ENCODE results near the gene RNU1-4. TPM values are rescaled to one million over a fixed set of nuclear protein-coding genes. Genes with fewer than 3 reads are reported as not detected.
A peak's percentile ranks its signal among the peaks of the same experiment; 100 is the strongest.
"Not testable (repeated sequence)": the region's sequence is repeated elsewhere in the genome, so short reads cannot be mapped to it uniquely, and the experiment has no call there.

The RNU1-4 gene
- total RNA-seq, 3 donors from 2014 or later (not counting 1 experiment from before 2014, with no cell fraction given), result 2,937 to 3,261 (median 3,038) TPM

GRCh38 chr1:16721871-16722641, 18.3 kb upstream of the RNU1-4 start:
- Mint-ChIP-seq H3K27me3 (ENCODE audit: low read depth in 2 of 2) (peaks cover 9% of the 10 kb centered on the region in 2 donors), H3K36me3 (no peaks in the 10 kb centered on the region)
- 77% methylated on average over 10 of the region's 11 CpGs for WGBS (ENCODE audit: insufficient coverage)

GRCh38 chr1:16724718-16725438, 15.4 kb upstream of the RNU1-4 start:
- TF ChIP-seq, protein P1, sequence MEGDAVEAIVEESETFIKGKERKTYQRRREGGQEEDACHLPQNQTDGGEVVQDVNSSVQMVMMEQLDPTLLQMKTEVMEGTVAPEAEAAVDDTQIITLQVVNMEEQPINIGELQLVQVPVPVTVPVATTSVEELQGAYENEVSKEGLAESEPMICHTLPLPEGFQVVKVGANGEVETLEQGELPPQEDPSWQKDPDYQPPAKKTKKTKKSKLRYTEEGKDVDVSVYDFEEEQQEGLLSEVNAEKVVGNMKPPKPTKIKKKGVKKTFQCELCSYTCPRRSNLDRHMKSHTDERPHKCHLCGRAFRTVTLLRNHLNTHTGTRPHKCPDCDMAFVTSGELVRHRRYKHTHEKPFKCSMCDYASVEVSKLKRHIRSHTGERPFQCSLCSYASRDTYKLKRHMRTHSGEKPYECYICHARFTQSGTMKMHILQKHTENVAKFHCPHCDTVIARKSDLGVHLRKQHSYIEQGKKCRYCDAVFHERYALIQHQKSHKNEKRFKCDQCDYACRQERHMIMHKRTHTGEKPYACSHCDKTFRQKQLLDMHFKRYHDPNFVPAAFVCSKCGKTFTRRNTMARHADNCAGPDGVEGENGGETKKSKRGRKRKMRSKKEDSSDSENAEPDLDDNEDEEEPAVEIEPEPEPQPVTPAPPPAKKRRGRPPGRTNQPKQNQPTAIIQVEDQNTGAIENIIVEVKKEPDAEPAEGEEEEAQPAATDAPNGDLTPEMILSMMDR (IDR thresholded peaks at IDR 0.05), result no peak
- intact Hi-C loops (cut with micrococcal nuclease), result no loop called here
- Histone ChIP-seq H3K4me3 (ENCODE audit: low read length) (no peak overlapping the region), H3K27ac (ENCODE audit: low read length) (no peak overlapping the region), H3K27me3 (ENCODE audit: control insufficient read depth, insufficient read depth, low read length) (peaks cover 20% of the 10 kb centered on the region), H3K36me3 (ENCODE audit: control insufficient read depth, insufficient read depth, low read length) (no peaks in the 10 kb centered on the region), H3K9me3 (ENCODE audit: control insufficient read depth, insufficient read depth, low read length) (no peaks in the 10 kb centered on the region), H3K4me1 (ENCODE audit: control insufficient read depth, insufficient read depth, low read length) (peaks cover 13% of the 10 kb centered on the region)
- no peaks in the 10 kb centered on the region for H3K36me3 Mint-ChIP-seq
- no peaks in the 10 kb centered on the region for H3K9me3 Mint-ChIP-seq
- WGBS (ENCODE audit: insufficient coverage), result 92% methylated on average over 45 of the region's 45 CpGs
- H3K4me3 Mint-ChIP-seq, result no peak overlapping the region
- ATAC-seq (peak in 1 of 3 donors; percentile 30), DNase-seq (no peak)
- no peaks in the 10 kb centered on the region for H3K4me1 Mint-ChIP-seq
- peaks cover 0 to 5% of the 10 kb centered on the region in 2 donors for H3K27me3 Mint-ChIP-seq (ENCODE audit: low read depth in 2 of 2)
- H3K27ac Mint-ChIP-seq, result no peak overlapping the region

More at GRCh38 chr1:16721871-16722641, 18.3 kb upstream of the RNU1-4 start:
- H3K4me3 Mint-ChIP-seq, result no peak overlapping the region
- TF ChIP-seq, protein P1 (IDR thresholded peaks at IDR 0.05), result no peak
- no peak overlapping the region for H3K27ac Mint-ChIP-seq
- intact Hi-C loops (cut with micrococcal nuclease), result no loop called here
- no peak overlapping the region for H3K27ac ChIP-seq (ENCODE audit: low read length)
- DNase-seq, result no peak
- H3K4me3 ChIP-seq (ENCODE audit: low read length), result no peak overlapping the region
- peaks cover 15% of the 10 kb centered on the region for H3K27me3 ChIP-seq (ENCODE audit: control insufficient read depth, insufficient read depth, low read length)
- no peak for ATAC-seq
- H3K36me3 ChIP-seq (ENCODE audit: control insufficient read depth, insufficient read depth, low read length), result no peaks in the 10 kb centered on the region
- H3K4me1 Mint-ChIP-seq, result no peaks in the 10 kb centered on the region
- H3K9me3 Mint-ChIP-seq, result no peaks in the 10 kb centered on the region
- no peaks in the 10 kb centered on the region for H3K4me1 ChIP-seq (ENCODE audit: control insufficient read depth, insufficient read depth, low read length)
- no peaks in the 10 kb centered on the region for H3K9me3 ChIP-seq (ENCODE audit: control insufficient read depth, insufficient read depth, low read length)

GRCh38 chr1:16725439-16726245, 14.7 kb upstream of the RNU1-4 start:
- 89% methylated on average over 9 of the region's 10 CpGs for WGBS (ENCODE audit: insufficient coverage)
- H3K4me1 ChIP-seq (ENCODE audit: control insufficient read depth, insufficient read depth, low read length), result peaks cover 13% of the 10 kb centered on the region
- H3K36me3 ChIP-seq (ENCODE audit: control insufficient read depth, insufficient read depth, low read length); H3K4me1 Mint-ChIP-seq; H3K36me3 Mint-ChIP-seq; H3K9me3 Mint-ChIP-seq; H3K27ac ChIP-seq (ENCODE audit: low read length); H3K27ac Mint-ChIP-seq; H3K27me3 Mint-ChIP-seq (ENCODE audit: low read depth in 2 of 2); DNase-seq; H3K9me3 ChIP-seq (ENCODE audit: control insufficient read depth, insufficient read depth, low read length); H3K4me3 Mint-ChIP-seq; H3K4me3 ChIP-seq (ENCODE audit: low read length); intact Hi-C loops (cut with micrococcal nuclease): not testable (repeated sequence)
- H3K27me3 ChIP-seq (ENCODE audit: control insufficient read depth, insufficient read depth, low read length), result peaks cover 20% of the 10 kb centered on the region
- peak in 1 of 3 donors; percentile 18 for ATAC-seq
